ENCODE data around the gene ACAD9.

- peak; percentile 5 for TF ChIP-seq CTCF (IDR thresholded peaks at IDR 0.05; ENCODE audit: low read depth, low read length)
- peak; percentile 11 for TF ChIP-seq POLR2A (IDR thresholded peaks at IDR 0.05; ENCODE audit: extremely low read depth, insufficient read length)
- peak; percentile 15; the same call in 1 of the 2 replicates for TF ChIP-seq MYC (IDR thresholded peaks at IDR 0.05; ENCODE audit: low read depth, low read length)
Measured at GRCh38 chr3:128849911-128850455, 29.4 kb upstream of the ACAD9 start.

All from NB4 (cell line).